Thyroid gland (tissue), 4 donors: Measurements from ENCODE around the gene SMPDL3B.

Source experiments
- POLR2A ChIP-seq, 2 donors: fragments of 450-650 bp; IDR thresholded peaks; one replicate each; pipeline ENCODE4 v1.6.1; 2017; ENCODE audit warnings: antibody characterized with exemption in 2 of 2, mild to moderate bottlenecking in 2 of 2, moderate library complexity in 1 of 2
- TF ChIP-seq, protein P1 (sequence below), 6 experiments: fragments of 200-600 bp in 3 of 6; fragments of 450-650 bp in 3 of 6; sonication (generic) in 3 of 6; IDR thresholded peaks; one replicate each; pipeline ENCODE4 v1.5.1; 2016 to 2019; ENCODE audit warnings: antibody characterized with exemption in 6 of 6, mild to moderate bottlenecking in 2 of 6, inconsistent platforms in 1 of 6, moderate library complexity in 1 of 6

DNA sequence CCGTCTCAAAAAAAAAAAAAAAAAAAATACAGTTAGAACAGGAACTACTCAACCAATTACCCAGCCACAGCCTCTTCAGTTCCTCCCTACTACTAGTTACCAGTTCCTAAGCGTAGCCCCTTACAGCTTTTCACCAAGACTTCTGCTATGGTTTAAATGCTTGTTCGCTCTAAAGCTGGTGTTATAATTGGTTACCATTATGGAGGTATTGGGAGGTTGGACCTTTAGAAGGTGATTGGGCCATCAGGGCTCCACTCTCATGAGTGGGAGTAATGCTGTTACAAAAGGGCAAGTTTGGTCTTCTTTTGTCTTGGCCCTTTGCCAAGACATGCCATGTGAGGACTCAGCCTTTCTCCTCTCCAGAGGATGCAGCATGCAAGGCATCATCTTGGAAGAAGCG is 3.0 kb upstream of the SMPDL3B start:
- TF ChIP-seq, protein P1, sequence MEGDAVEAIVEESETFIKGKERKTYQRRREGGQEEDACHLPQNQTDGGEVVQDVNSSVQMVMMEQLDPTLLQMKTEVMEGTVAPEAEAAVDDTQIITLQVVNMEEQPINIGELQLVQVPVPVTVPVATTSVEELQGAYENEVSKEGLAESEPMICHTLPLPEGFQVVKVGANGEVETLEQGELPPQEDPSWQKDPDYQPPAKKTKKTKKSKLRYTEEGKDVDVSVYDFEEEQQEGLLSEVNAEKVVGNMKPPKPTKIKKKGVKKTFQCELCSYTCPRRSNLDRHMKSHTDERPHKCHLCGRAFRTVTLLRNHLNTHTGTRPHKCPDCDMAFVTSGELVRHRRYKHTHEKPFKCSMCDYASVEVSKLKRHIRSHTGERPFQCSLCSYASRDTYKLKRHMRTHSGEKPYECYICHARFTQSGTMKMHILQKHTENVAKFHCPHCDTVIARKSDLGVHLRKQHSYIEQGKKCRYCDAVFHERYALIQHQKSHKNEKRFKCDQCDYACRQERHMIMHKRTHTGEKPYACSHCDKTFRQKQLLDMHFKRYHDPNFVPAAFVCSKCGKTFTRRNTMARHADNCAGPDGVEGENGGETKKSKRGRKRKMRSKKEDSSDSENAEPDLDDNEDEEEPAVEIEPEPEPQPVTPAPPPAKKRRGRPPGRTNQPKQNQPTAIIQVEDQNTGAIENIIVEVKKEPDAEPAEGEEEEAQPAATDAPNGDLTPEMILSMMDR (IDR thresholded peaks at IDR 0.05), result no peak
- no peak for TF ChIP-seq POLR2A (IDR thresholded peaks at IDR 0.05)
